ENCODE measurements around the gene APBA2. TPM values are rescaled to one million over a fixed set of nuclear protein-coding genes. Genes with fewer than 3 reads are reported as not detected.
"Not testable (repeated sequence)": the region's sequence is repeated elsewhere in the genome, so short reads cannot be mapped to it uniquely, and the experiment has no call there.

APBA2 gene
- total RNA-seq, 1 donor from 2014 or later, result 0.38 TPM

DNA sequence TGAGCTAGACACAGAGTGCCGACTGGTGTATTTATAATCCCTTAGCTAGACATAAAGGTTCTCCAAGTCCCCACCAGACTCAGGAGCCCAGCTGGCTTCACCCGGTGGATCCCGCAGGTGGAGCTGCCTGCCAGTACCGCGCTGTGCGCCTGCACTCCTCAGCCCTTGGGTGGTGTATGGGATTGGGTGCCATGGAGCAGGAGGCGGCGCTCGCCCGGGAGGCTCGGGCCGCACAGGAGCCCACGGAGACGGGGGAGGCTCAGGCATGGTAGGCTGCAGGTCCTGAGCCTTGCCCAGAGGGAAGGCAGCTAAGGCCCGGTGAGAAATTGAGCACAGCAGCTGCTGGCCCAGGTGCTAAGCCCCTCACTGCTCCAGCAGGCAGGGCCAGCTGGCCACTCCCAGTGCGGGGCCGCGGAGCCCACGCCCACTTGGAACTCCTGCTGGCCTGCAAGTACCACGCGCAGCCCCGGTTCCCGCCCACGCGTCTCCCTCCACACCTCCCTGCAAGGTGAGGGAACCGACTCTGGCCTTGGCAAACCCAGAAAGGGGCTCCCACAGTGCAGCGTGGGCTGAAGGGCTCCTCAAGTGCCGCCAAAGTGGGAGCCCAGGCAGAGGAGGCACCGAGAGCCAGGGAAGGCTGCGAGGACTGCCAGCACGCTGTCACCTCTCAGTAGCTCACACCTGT is 274.1 kb downstream of the APBA2 start:
- intact Hi-C loops (cut with micrococcal nuclease), result no loop called here
- no peaks in the 10 kb centered on the region for H3K4me1 ChIP-seq
- TF ChIP-seq, protein P1, sequence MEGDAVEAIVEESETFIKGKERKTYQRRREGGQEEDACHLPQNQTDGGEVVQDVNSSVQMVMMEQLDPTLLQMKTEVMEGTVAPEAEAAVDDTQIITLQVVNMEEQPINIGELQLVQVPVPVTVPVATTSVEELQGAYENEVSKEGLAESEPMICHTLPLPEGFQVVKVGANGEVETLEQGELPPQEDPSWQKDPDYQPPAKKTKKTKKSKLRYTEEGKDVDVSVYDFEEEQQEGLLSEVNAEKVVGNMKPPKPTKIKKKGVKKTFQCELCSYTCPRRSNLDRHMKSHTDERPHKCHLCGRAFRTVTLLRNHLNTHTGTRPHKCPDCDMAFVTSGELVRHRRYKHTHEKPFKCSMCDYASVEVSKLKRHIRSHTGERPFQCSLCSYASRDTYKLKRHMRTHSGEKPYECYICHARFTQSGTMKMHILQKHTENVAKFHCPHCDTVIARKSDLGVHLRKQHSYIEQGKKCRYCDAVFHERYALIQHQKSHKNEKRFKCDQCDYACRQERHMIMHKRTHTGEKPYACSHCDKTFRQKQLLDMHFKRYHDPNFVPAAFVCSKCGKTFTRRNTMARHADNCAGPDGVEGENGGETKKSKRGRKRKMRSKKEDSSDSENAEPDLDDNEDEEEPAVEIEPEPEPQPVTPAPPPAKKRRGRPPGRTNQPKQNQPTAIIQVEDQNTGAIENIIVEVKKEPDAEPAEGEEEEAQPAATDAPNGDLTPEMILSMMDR (IDR thresholded peaks at IDR 0.05; ENCODE audit: borderline replicate concordance), result no peak
- no peak overlapping the region for H3K4me3 ChIP-seq
- H3K27ac ChIP-seq (replicated peaks), result no peak overlapping the region
- H3K27me3 ChIP-seq (ENCODE audit: low read depth), result peaks cover 6% of the 10 kb centered on the region
- peaks cover 33% of the 10 kb centered on the region for H3K9me3 ChIP-seq (replicated peaks)
- no peak for DNase-seq
- H3K36me3 ChIP-seq, result no peaks in the 10 kb centered on the region

DNA sequence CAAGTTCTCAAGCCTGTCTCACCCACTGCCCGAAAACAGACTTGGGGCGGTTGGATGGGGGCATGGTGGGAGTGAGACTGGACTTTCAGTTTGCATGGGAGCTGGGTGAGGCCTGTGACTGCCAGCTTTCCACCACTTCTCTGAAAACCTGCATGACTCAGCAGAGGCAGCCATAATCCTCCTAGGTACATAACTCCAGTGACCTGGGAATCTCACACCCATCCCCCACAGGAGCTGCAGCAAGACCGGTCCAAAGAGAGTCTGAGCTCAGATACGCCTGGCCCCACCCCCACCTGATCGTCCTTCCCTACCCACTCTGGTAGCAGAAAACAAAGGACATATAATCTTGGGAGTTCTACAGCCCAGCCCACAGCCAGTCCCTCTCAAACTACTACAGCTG is 276.6 kb downstream of the APBA2 start:
- H3K36me3 ChIP-seq, result no peaks in the 10 kb centered on the region
- no peak overlapping the region for H3K4me3 ChIP-seq
- H3K9me3 ChIP-seq (replicated peaks), result peaks cover 33% of the 10 kb centered on the region
- H3K4me1 ChIP-seq, result no peaks in the 10 kb centered on the region
- no peaks in the 10 kb centered on the region for H3K27me3 ChIP-seq (ENCODE audit: low read depth)
- no peak for DNase-seq
- intact Hi-C loops (cut with micrococcal nuclease), result no loop called here
- no peak overlapping the region for H3K27ac ChIP-seq (replicated peaks)
- TF ChIP-seq, protein P1 (IDR thresholded peaks at IDR 0.05; ENCODE audit: borderline replicate concordance), result no peak

DNA sequence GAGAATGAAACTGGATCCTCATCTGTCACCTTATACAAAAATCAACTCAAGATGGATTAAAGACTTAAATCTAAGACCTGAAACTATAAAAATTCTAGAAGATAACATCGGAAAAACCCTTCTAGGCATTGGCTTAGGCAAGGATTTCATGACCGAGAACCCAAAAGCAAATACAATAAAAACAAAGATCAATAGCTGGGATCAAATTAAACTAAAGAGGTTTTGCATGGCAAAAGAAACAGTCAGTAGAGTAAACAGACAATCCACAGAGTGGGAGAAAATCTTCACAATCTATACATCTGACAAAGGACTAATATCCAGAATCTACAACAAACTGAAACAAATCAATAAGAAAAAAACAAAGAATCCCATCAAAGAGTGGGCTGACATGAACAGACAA is 281.3 kb downstream of the APBA2 start:
- H3K27me3 ChIP-seq (ENCODE audit: low read depth); H3K4me3 ChIP-seq; DNase-seq; intact Hi-C loops (cut with micrococcal nuclease); H3K36me3 ChIP-seq; H3K9me3 ChIP-seq (replicated peaks); H3K27ac ChIP-seq (replicated peaks); H3K4me1 ChIP-seq: not testable (repeated sequence)

Other genes starting within 250 kb of the APBA2 start
- gene GOLGA8M, start 173.6 kb upstream of the APBA2 start, total RNA-seq, result 2.5 TPM
- gene GOLGA6L7, start 37.3 kb upstream of the APBA2 start, total RNA-seq, result not detected

All from left ventricle myocardium inferior (tissue), 1 donor.